HepG2 (cell line): ENCODE data around the gene CRYBA1. TPM values are rescaled to one million over a fixed set of nuclear protein-coding genes. Genes with fewer than 3 reads are reported as not detected.

ENCODE experiments used
- BORCS8-MEF2B ChIP-seq: sonication (generic); formaldehyde crosslinking; IDR thresholded peaks from 2 replicates; pipeline ENCODE4 v1.8.0; 2022; ENCODE audit warnings: mild to moderate bottlenecking, missing genetic modification reagents
- E2F5 ChIP-seq: sonication (generic); formaldehyde crosslinking; conservative IDR thresholded peaks from 2 replicates; pipeline ENCODE4 v1.4.0; 2020; ENCODE audit warnings: missing genetic modification reagents
- FOXK1 ChIP-seq: sonication (generic); formaldehyde crosslinking; IDR thresholded peaks from 2 replicates; pipeline ENCODE4 v1.4.0; 2020; ENCODE audit warnings: low read depth, missing genetic modification reagents, borderline replicate concordance
- HMGA1 ChIP-seq: sonication (generic); formaldehyde crosslinking; conservative IDR thresholded peaks from 2 replicates; pipeline ENCODE4 v1.4.0; 2020; ENCODE audit warnings: missing genetic modification reagents
- NFIC ChIP-seq: IDR thresholded peaks from 2 replicates; pipeline ENCODE4 v1.6.1; 2012; ENCODE audit warnings: mild to moderate bottlenecking, low read length, inconsistent platforms
- NFYB ChIP-seq: sonication (generic); formaldehyde crosslinking; IDR thresholded peaks from 2 replicates; pipeline ENCODE4 v1.4.0; 2020; ENCODE audit warnings: missing genetic modification reagents
- ZBTB7A ChIP-seq: sonication (generic); formaldehyde crosslinking; IDR thresholded peaks from 2 replicates; pipeline ENCODE4 v1.8.0; 2022; ENCODE audit warnings: mild to moderate bottlenecking, missing genetic modification reagents
- ZNF124 ChIP-seq: sonication (generic); formaldehyde crosslinking; IDR thresholded peaks from 2 replicates; pipeline ENCODE4 v1.4.0; 2020; ENCODE audit warnings: missing genetic modification reagents
- ZNF609 ChIP-seq: sonication (generic); formaldehyde crosslinking; IDR thresholded peaks from 2 replicates; pipeline ENCODE4 v1.4.0; 2020; ENCODE audit warnings: mild to moderate bottlenecking, missing genetic modification reagents, borderline replicate concordance
- ZNF646 ChIP-seq: sonication (generic); formaldehyde crosslinking; IDR thresholded peaks from 2 replicates; pipeline ENCODE4 v1.9.0; 2021; ENCODE audit warnings: mild to moderate bottlenecking, missing genetic modification reagents
- ZSCAN9 ChIP-seq: IDR thresholded peaks from 2 replicates; pipeline ENCODE4 v1.6.1; 2016; ENCODE audit warnings: borderline replicate concordance
- polyA plus RNA-seq, 8 experiments: library from polyadenylated mRNA; depleted of rRNA in 3 of 8; stranded (reverse) in 7 of 8; unstranded in 1 of 8; fragments of >200 nt; fragmentation: Illumina TruSeq in 4 of 8; extraction: Trizol in 4 of 8; gene quantifications; 2 replicates each; pipeline versions ENCODE4 v1.2.1 to v1.2.3, GENCODE V29; 2011 to 2016; ENCODE audit warnings: low read depth in 4 of 8, missing spikeins in 1 of 8, mixed read lengths in 1 of 8; ENCODE audit not compliant: insufficient read depth in 1 of 8
- total RNA-seq, 5 experiments: library from RNA; depleted of rRNA; stranded (reverse); fragments of >200 nt; fragmentation: Illumina TruSeq; extraction: Trizol; gene quantifications; 2 replicates each; pipeline ENCODE4 v1.2.3, GENCODE V29; 2016; ENCODE audit warnings: low read depth in 1 of 5
- TF ChIP-seq, protein P1 (sequence below): IDR thresholded peaks from 2 replicates; pipeline ENCODE4 v1.6.1; 2016; ENCODE audit warnings: missing biosample characterization, missing genetic modification reagents, low read depth

The CRYBA1 gene
- total and polyA plus RNA-seq, 2 of the 13 experiments (the other 11 are each of a cell fraction or from before 2014, with no cell fraction given), result not detected

GRCh38 chr17:29293890-29294579, 47.4 kb downstream of the CRYBA1 start, which contains the start of gene NUFIP2 (continued):
- TF ChIP-seq ZNF646 (CRISPR knock-in tag), result no peak
- no peak for TF ChIP-seq E2F5 (CRISPR knock-in tag)
- no peak for TF ChIP-seq NFIC
- TF ChIP-seq, protein P1, sequence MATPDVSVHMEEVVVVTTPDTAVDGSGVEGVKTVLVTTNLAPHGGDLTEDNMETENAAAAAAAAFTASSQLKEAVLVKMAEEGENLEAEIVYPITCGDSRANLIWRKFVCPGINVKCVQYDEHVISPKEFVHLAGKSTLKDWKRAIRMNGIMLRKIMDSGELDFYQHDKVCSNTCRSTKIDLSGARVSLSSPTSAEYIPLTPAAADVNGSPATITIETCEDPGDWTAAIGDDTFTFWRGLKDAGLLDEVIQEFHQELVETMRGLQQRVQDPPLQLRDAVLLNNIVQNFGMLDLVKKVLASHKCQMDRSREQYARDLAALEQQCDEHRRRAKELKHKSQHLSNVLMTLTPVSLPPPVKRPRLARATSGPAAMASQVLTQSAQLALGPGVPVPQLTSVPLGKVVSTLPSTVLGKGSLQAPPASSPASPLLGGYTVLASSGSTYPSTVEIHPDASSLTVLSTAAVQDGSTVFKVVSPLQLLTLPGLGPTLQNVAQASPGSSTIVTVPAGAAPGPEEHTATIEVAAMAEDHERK (CRISPR knock-in tag), result 0 out of 2 replicates have a peak, but pooled peaks have one; percentile 25
- TF ChIP-seq NFYB, result peak; percentile 89
- TF ChIP-seq FOXK1 (CRISPR knock-in tag), result peak; percentile 34; the same call in 1 of the 2 replicates
- no peak for TF ChIP-seq ZBTB7A (CRISPR knock-in tag)
- TF ChIP-seq HMGA1 (CRISPR knock-in tag), result no peak
- peak; percentile 97 for TF ChIP-seq BORCS8-MEF2B (CRISPR knock-in tag)
- TF ChIP-seq ZNF609 (CRISPR knock-in tag), result peak; percentile 57
- TF ChIP-seq ZNF124 (CRISPR knock-in tag), result peak; percentile 92; the same call in 1 of the 2 replicates
- peak; percentile 47; the same call in 1 of the 2 replicates for TF ChIP-seq ZSCAN9 (CRISPR knock-in tag)
